B cell (primary cell): ENCODE results near the gene PHAX. TPM values are rescaled to one million over a fixed set of nuclear protein-coding genes. Genes with fewer than 3 reads are reported as not detected.

Experiments used
- ATAC-seq: fragments of 200-7000 bp; cut with Tn5 transposase; one replicate; pipeline ENCODE4 v1.10.0; 2021; ENCODE audit warnings: low read depth, mild to moderate bottlenecking, moderate number of reproducible peaks, moderate library complexity
- CTCF ChIA-PET: fragments of 350-600 bp; sonication (Branson Sonifier 250); formaldehyde crosslinking; loops from one replicate; lab custom pipeline; 2021; ENCODE audit warnings: antibody characterized with exemption, inconsistent platforms; lab: Charles Lee
- POLR2A ChIA-PET: fragments of 350-600 bp; sonication (Branson Sonifier 250); formaldehyde crosslinking; loops from one replicate; lab custom pipeline; 2021; ENCODE audit warnings: antibody characterized with exemption; lab: Charles Lee
- DNase-seq: peaks from one replicate; pipeline ENCODE4 v3.0.0; 2013
- H2AFZ ChIP-seq: 2 replicates; pipeline ENCODE4 v1.6.1; 2012; ENCODE audit warnings: mild to moderate bottlenecking, low read depth, low read length; ENCODE audit not compliant: insufficient read depth, poor library complexity, severe bottlenecking
- H3K27ac ChIP-seq, 2 donors: 1 replicate in 1 of 2; 2 replicates in 1 of 2; pipeline ENCODE4 v1.5.1; 2012 to 2013; ENCODE audit warnings: low read length in 2 of 2, mild to moderate bottlenecking in 2 of 2, moderate library complexity in 1 of 2
- H3K27me3 ChIP-seq, 4 experiments: fragments of 200-600 bp in 1 of 4; sonication (generic) in 1 of 4; replicated peaks in 1 of 4; 1 replicate in 2 of 4; 2 replicates in 2 of 4; pipeline versions ENCODE4 v1.6.1 to v1.7.0; 2013 to 2016; ENCODE audit warnings: low read length in 3 of 4, mild to moderate bottlenecking in 2 of 4, mixed read lengths in 1 of 4, moderate library complexity in 1 of 4; ENCODE audit not compliant: insufficient read depth in 4 of 4, control insufficient read depth in 3 of 4; ENCODE audit errors: control extremely low read depth in 1 of 4
- H3K36me3 ChIP-seq, 2 experiments: replicated peaks in 1 of 2; 1 replicate in 1 of 2; 2 replicates in 1 of 2; pipeline versions ENCODE4 v1.6.1 to v1.7.1; 2013; ENCODE audit warnings: low read length in 1 of 2; ENCODE audit not compliant: insufficient read depth in 2 of 2, control insufficient read depth in 1 of 2; ENCODE audit errors: control extremely low read depth in 1 of 2, extremely low read depth in 1 of 2
- H3K4me1 ChIP-seq, 2 donors: fragments of 200-600 bp in 1 of 2; sonication (generic) in 1 of 2; 1 replicate in 1 of 2; 2 replicates in 1 of 2; pipeline versions ENCODE4 v1.5.1 to v1.6.1; 2013 to 2017; ENCODE audit warnings: low read length in 2 of 2; ENCODE audit not compliant: control insufficient read depth in 2 of 2, insufficient read depth in 2 of 2
- H3K4me2 ChIP-seq: replicated peaks from 2 replicates; pipeline ENCODE3; 2012; ENCODE audit warnings: mild to moderate bottlenecking, low read depth, low read length; ENCODE audit not compliant: poor library complexity, severe bottlenecking
- H3K4me3 ChIP-seq, 5 experiments: fragments of 200-600 bp in 1 of 5; sonication (generic) in 1 of 5; 1 replicate in 3 of 5; 2 replicates in 2 of 5; pipeline versions ENCODE4 v1.5.1 to v1.7.0; 2011 to 2016; ENCODE audit warnings: low read length in 4 of 5, mild to moderate bottlenecking in 4 of 5, low read depth in 2 of 5, control low read depth in 1 of 5, moderate library complexity in 1 of 5; ENCODE audit not compliant: insufficient read depth in 1 of 5; ENCODE audit errors: control extremely low read depth in 1 of 5, extremely low read depth in 1 of 5
- H3K79me2 ChIP-seq: fragments of 200-600 bp; sonication (generic); one replicate; pipeline ENCODE4 v1.6.0; 2016; ENCODE audit warnings: low read length; ENCODE audit not compliant: control insufficient read depth, insufficient read depth
- H3K9ac ChIP-seq: fragments of 200-600 bp; sonication (generic); 2 replicates; pipeline ENCODE4 v1.6.1; 2017; ENCODE audit warnings: mild to moderate bottlenecking, low read length, moderate library complexity
- H3K9me3 ChIP-seq, 3 donors: one replicate each; pipeline versions ENCODE4 v1.6.1 to v1.7.1; 2013; ENCODE audit warnings: low read length in 2 of 3; ENCODE audit not compliant: control insufficient read depth in 2 of 3, insufficient read depth in 1 of 3; ENCODE audit errors: control extremely low read depth in 1 of 3
- H4K20me1 ChIP-seq: 2 replicates; pipeline ENCODE4 v1.6.0; 2012; ENCODE audit warnings: mild to moderate bottlenecking, low read length; ENCODE audit not compliant: insufficient read depth, control insufficient read depth, poor library complexity, severe bottlenecking
- H3K27ac Mint-ChIP-seq: one replicate; pipeline ENCODE4 v1.8.0; 2021; ENCODE audit warnings: mixed read lengths
- H3K27me3 Mint-ChIP-seq: one replicate; pipeline ENCODE4 v1.8.0; 2021; ENCODE audit warnings: mixed read lengths
- H3K4me1 Mint-ChIP-seq: one replicate; pipeline ENCODE4 v1.8.0; 2021; ENCODE audit warnings: mixed read lengths
- H3K4me3 Mint-ChIP-seq: one replicate; pipeline ENCODE4 v1.8.0; 2021; ENCODE audit warnings: mixed read lengths
- H3K9me3 Mint-ChIP-seq: one replicate; pipeline ENCODE4 v1.8.0; 2022; ENCODE audit warnings: mixed read lengths; ENCODE audit not compliant: insufficient read depth
- EZH2 ChIP-seq: IDR thresholded peaks from 2 replicates; pipeline ENCODE4 v1.6.1; 2012; ENCODE audit warnings: borderline replicate concordance, low read depth, mild to moderate bottlenecking, moderate library complexity, low read length; ENCODE audit not compliant: insufficient read depth, poor library complexity, severe bottlenecking
- WGBS: methylation state at CpG from one replicate; pipeline ENCODE4 v1.1.5; 2013; ENCODE audit warnings: missing lambda C conversion rate; ENCODE audit not compliant: insufficient coverage; 5-methylcytosine and 5-hydroxymethylcytosine counted together
- intact Hi-C: fragments of 100-400 bp; cut with micrococcal nuclease; formaldehyde crosslinking; loops from one replicate; pipeline ENCODE4 v1.10.0; 2022
- polyA plus RNA-seq: library from polyadenylated mRNA; depleted of rRNA; stranded (reverse); fragments of >200 nt; gene quantifications from 2 replicates; pipeline ENCODE4 v1.2.3, GENCODE V29; 2012
- total RNA-seq, 2 donors: library from RNA; stranded (reverse); fragments of 120-200 nt in 1 of 2; gene quantifications; 1 replicate in 1 of 2; 2 replicates in 1 of 2; pipeline versions ENCODE4 v1.2.3 to v1.2.4, GENCODE V29; 2013 to 2022
- TF ChIP-seq, protein P1 (sequence below): fragments of 200-600 bp; IDR thresholded peaks from one replicate; pipeline ENCODE4 v1.8.0; 2022; ENCODE audit warnings: antibody characterized with exemption, mild to moderate bottlenecking

The PHAX gene
- total and polyA plus RNA-seq, 2 donors (not counting 1 experiment from before 2014, with no cell fraction given): 7.1 to 43.9 TPM

DNA sequence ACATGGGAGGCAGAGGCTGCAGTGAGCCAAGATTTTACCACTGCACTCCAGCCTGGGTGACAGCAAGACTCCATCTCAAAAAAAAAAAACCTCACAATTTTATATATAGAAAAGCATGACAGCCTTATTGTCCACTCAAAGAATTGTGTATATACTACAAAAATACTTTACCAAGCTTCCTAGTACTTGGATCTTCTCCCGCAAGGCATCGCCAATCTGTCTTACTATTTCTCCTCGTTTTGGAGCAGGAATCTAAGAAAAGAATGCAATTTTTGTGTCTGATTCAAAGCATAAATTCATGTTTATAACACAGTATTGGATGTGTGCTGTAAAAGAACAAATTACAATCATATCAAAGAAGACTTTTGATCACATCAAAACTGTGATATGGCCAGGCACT, 17.0 kb upstream of the PHAX start:
- TF ChIP-seq, protein P1, sequence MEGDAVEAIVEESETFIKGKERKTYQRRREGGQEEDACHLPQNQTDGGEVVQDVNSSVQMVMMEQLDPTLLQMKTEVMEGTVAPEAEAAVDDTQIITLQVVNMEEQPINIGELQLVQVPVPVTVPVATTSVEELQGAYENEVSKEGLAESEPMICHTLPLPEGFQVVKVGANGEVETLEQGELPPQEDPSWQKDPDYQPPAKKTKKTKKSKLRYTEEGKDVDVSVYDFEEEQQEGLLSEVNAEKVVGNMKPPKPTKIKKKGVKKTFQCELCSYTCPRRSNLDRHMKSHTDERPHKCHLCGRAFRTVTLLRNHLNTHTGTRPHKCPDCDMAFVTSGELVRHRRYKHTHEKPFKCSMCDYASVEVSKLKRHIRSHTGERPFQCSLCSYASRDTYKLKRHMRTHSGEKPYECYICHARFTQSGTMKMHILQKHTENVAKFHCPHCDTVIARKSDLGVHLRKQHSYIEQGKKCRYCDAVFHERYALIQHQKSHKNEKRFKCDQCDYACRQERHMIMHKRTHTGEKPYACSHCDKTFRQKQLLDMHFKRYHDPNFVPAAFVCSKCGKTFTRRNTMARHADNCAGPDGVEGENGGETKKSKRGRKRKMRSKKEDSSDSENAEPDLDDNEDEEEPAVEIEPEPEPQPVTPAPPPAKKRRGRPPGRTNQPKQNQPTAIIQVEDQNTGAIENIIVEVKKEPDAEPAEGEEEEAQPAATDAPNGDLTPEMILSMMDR: no peak
- TF ChIP-seq EZH2: no peak
- ATAC-seq (no peak), DNase-seq (no peak)
- no peaks in the 10 kb centered on the region for H3K4me1 Mint-ChIP-seq
- Histone ChIP-seq H3K4me2 (no peak overlapping the region), H3K4me1 (no peaks in the 10 kb centered on the region), H3K9me3 (no peaks in the 10 kb centered on the region), H3K9ac (no peak overlapping the region), H2AFZ (no peak overlapping the region), H3K4me3 (no peak overlapping the region), H3K27ac (no peak overlapping the region), H4K20me1 (no peaks in the 10 kb centered on the region), H3K27me3 (no peaks in the 10 kb centered on the region), H3K79me2 (no peaks in the 10 kb centered on the region), H3K36me3 (no peaks in the 10 kb centered on the region)
- H3K27ac Mint-ChIP-seq: no peak overlapping the region
- ChIA-PET CTCF (no interaction called here), POLR2A (no interaction called here)
- intact Hi-C loops: no loop called here
- no peak overlapping the region for H3K4me3 Mint-ChIP-seq
- H3K27me3 Mint-ChIP-seq: no peaks in the 10 kb centered on the region
- no peaks in the 10 kb centered on the region for H3K9me3 Mint-ChIP-seq
- WGBS: no CpG with 5 or more reads among the region's 3 CpGs

DNA sequence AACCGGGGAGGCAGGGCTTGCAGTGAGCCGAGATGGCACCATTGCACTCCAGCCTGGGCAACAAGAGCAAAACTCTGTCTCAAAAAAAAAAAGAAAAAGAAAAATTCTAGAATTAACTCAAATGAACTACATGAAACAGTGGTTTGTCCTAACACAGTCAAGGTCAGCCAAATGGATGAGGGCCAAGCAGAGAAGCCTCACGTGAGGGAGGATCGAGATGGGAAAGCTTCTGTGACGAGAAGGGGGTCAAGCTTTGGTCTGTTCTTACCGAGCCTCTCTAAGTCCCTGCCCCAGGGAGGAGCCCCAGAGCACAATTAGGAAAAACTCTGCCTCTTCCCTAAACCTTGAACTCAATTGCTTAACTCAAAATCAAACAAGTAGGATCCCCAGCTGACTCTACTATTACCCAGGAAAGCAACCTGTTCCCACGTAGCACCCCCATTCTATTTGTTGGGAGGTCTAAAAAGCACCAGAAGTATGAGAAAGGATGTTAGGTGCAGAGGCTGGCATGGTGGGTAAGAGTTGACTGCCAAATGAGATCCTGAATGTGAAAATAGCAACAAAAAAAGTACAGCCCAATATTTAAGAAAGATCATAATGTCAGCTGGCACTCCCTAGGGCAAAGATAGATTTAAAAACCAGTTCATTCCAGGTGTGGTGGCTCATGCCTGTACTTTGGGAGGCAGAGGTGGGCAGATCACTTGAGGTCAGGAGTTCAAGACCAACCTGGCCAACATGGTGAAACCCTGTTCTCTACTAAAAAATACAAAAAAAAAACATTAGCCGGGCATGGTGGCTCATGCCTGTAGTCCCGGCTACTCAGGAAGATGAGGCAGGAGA, 13.0 kb upstream of the PHAX start:
- no peak for ATAC-seq
- H3K4me1 Mint-ChIP-seq: no peaks in the 10 kb centered on the region
- intact Hi-C loops: no loop called here
- Histone ChIP-seq H3K4me2 (no peak overlapping the region), H3K27ac (no peak overlapping the region), H3K9ac (no peak overlapping the region), H3K4me3 (no peak overlapping the region), H4K20me1 (no peaks in the 10 kb centered on the region), H3K79me2 (no peaks in the 10 kb centered on the region), H3K9me3 (peaks cover 0 to 5% (median 0%) of the 10 kb centered on the region in 3 donors), H2AFZ (no peak overlapping the region), H3K27me3 (no peaks in the 10 kb centered on the region), H3K36me3 (no peaks in the 10 kb centered on the region), H3K4me1 (no peaks in the 10 kb centered on the region)
- no peaks in the 10 kb centered on the region for H3K9me3 Mint-ChIP-seq
- no peaks in the 10 kb centered on the region for H3K27me3 Mint-ChIP-seq
- DNase-seq: no peak
- no peak overlapping the region for H3K4me3 Mint-ChIP-seq
- POLR2A ChIA-PET: no interaction called here
- CTCF ChIA-PET: interaction anchor here (1.6 kb wide), 1 partner anchor 12 kb away, joined by 7 read pairs; the partner anchor contains the start of gene PHAX
- H3K27ac Mint-ChIP-seq: no peak overlapping the region
- TF ChIP-seq, protein P1: no peak
- 96% methylated on average over 4 of the region's 9 CpGs for WGBS
